ENCODE results near the gene ZNF710.

ZNF710 gene

DNA sequence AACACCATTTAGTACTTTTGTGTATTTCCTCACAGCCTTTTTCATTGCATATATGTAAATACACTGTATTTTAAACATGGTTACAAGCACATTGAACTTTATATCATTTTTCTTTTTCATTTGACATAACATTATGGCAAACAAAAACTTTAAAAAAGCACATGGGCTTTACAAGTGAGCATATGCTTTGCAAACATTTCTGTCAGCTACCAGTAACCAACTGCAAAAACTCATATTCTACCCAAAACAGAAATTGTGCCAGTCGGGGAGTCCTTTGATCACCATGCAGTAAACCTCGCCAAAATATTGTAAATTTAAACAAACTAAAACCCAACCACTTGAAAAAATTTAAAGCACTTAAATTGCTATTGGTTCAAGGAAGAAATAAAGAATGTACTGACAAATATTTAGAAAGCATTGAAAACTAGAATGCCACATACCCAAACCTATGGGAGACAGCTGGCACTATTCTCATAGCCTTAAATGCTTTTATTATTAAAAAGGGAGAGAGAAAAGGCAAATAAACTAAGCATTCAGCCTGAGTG is 24.4 kb downstream of the ZNF710 start:
- no peak overlapping the region for H3K4me3 ChIP-seq (ENCODE audit: low read length)
- TF ChIP-seq CTCF (conservative IDR thresholded peaks at IDR 0.05; ENCODE audit: low read length), result no peak

GRCh38 chr15:90028376-90028944 is 27.3 kb downstream of the ZNF710 start:
- DNase-seq (ENCODE audit: low read depth), result no peak
- TF ChIP-seq CTCF (conservative IDR thresholded peaks at IDR 0.05; ENCODE audit: low read length), result no peak

More for the DNA sequence above, 24.4 kb downstream of the ZNF710 start:
- no peak for DNase-seq (ENCODE audit: low read depth)

GRCh38 chr15:90029024-90029423 is 27.9 kb downstream of the ZNF710 start:
- DNase-seq (ENCODE audit: low read depth), result no peak
- no peak overlapping the region for H3K4me3 ChIP-seq (ENCODE audit: low read length)
- TF ChIP-seq CTCF (conservative IDR thresholded peaks at IDR 0.05; ENCODE audit: low read length), result no peak

More at GRCh38 chr15:90028376-90028944, 27.3 kb downstream of the ZNF710 start:
- no peak overlapping the region for H3K4me3 ChIP-seq (ENCODE audit: low read length)

- peak; percentile 19 for DNase-seq (ENCODE audit: low read depth)
Measured at GRCh38 chr15:90030376-90030775, 29.3 kb downstream of the ZNF710 start.

GRCh38 chr15:90031231-90031791 is 30.2 kb downstream of the ZNF710 start:
- no peak for TF ChIP-seq CTCF (conservative IDR thresholded peaks at IDR 0.05; ENCODE audit: low read length)
- no peak overlapping the region for H3K4me3 ChIP-seq (ENCODE audit: low read length)
- DNase-seq (ENCODE audit: low read depth), result peak; percentile 77

More at GRCh38 chr15:90030376-90030775, 29.3 kb downstream of the ZNF710 start:
- no peak overlapping the region for H3K4me3 ChIP-seq (ENCODE audit: low read length)
- no peak for TF ChIP-seq CTCF (conservative IDR thresholded peaks at IDR 0.05; ENCODE audit: low read length)

DNA sequence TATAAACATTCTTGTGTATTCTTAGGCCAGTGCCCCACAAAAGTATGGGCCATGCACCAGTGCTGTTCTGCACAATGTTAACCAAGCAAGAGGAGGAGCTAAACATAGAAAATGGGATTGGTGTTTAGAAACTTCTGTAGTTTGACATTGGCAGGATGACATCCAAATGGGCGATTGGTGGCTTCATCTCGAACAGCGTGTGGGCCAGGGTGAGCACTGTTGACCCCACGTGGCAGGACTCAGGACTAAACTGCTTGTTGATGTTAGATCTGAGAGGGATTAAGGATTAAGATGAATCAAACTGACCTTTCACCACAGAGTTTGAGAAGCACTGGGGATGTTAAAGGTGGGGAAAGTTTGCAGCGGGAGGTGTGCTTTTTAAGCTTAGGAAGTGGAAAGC is 31.9 kb downstream of the ZNF710 start:
- no peak overlapping the region for H3K4me3 ChIP-seq (ENCODE audit: low read length)
- DNase-seq (ENCODE audit: low read depth), result no peak
- TF ChIP-seq CTCF (conservative IDR thresholded peaks at IDR 0.05; ENCODE audit: low read length), result no peak

DNA sequence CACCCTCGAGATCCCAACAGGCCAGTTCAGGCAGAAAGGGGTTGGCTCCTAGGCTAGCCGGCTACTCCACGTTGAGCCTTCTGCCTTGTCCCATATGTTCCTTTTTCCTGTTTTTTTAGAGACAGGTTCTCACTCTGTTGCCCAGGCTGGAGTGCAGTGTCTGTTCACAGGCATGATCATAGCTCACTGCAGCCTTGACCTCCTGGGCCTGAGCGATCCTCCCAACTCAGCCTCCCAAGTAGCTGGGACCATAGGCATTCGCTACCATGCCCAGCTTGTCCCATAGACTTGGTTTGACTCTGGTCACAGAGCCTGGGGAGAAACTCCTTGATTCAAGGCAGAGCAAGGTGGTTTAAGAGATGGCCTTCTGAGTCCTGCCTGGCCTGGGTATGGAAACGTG is 32.3 kb downstream of the ZNF710 start:
- no peak for DNase-seq (ENCODE audit: low read depth)
- no peak for TF ChIP-seq CTCF (conservative IDR thresholded peaks at IDR 0.05; ENCODE audit: low read length)
- no peak overlapping the region for H3K4me3 ChIP-seq (ENCODE audit: low read length)
